HG03060 (cell line): ENCODE data around the gene CRPPA.
A peak's percentile ranks its signal among the peaks of the same experiment; 100 is the strongest.

ENCODE experiments used
- ATAC-seq: cut with Tn5 transposase; IDR thresholded peaks from one replicate; pipeline ENCODE4 v1.9.1; 2021; ENCODE audit warnings: low read depth, moderate number of reproducible peaks; ENCODE audit not compliant: unreplicated experiment

Gene CRPPA

GRCh38 chr7:16428182-16428581 is 6.8 kb upstream of the CRPPA start:
- ATAC-seq, result no peak

GRCh38 chr7:16423761-16424160 is 2.4 kb upstream of the CRPPA start:
- no peak for ATAC-seq

GRCh38 chr7:16422917-16423316 is 1.6 kb upstream of the CRPPA start:
- no peak for ATAC-seq

- no peak for ATAC-seq
Measured at GRCh38 chr7:16422103-16422435, 731 bp upstream of the CRPPA start.

- ATAC-seq, result peak; percentile 90
Measured at GRCh38 chr7:16420649-16421332, 547 bp downstream of the CRPPA start.

- no peak for ATAC-seq
Measured at GRCh38 chr7:16420329-16420648, 1.0 kb downstream of the CRPPA start.

GRCh38 chr7:16419859-16420258 is 1.5 kb downstream of the CRPPA start:
- no peak for ATAC-seq

GRCh38 chr7:16419126-16419525 is 2.2 kb downstream of the CRPPA start:
- ATAC-seq, result no peak

- no peak for ATAC-seq
Measured at GRCh38 chr7:16417906-16418305, 3.4 kb downstream of the CRPPA start.

- no peak for ATAC-seq
Measured at GRCh38 chr7:16416289-16417282, 4.8 kb downstream of the CRPPA start.

GRCh38 chr7:16412274-16413254 is 8.8 kb downstream of the CRPPA start:
- ATAC-seq, result no peak

- ATAC-seq, result no peak
Measured at GRCh38 chr7:16411391-16411790, 9.9 kb downstream of the CRPPA start.

- ATAC-seq, result no peak
Measured at GRCh38 chr7:16409777-16410176, 11.6 kb downstream of the CRPPA start.

- no peak for ATAC-seq
Measured at GRCh38 chr7:16404636-16405035, 16.7 kb downstream of the CRPPA start.

- no peak for ATAC-seq
Measured at GRCh38 chr7:16403475-16403874, 17.9 kb downstream of the CRPPA start.

- ATAC-seq, result no peak
Measured at GRCh38 chr7:16402940-16403339, 18.4 kb downstream of the CRPPA start.

- ATAC-seq, result no peak
Measured at GRCh38 chr7:16402091-16402490, 19.2 kb downstream of the CRPPA start.

- no peak for ATAC-seq
Measured at GRCh38 chr7:16400893-16401275, 20.5 kb downstream of the CRPPA start.

- ATAC-seq, result no peak
Measured at GRCh38 chr7:16399916-16400892, 21.1 kb downstream of the CRPPA start.
